IMR-90 (cell line): ENCODE results near the gene STAC2. TPM values are rescaled to one million over a fixed set of nuclear protein-coding genes. Genes with fewer than 3 reads are reported as not detected.

Source experiments
- ATAC-seq: fragments of 200-7000 bp; cut with Tn5 transposase; 2 replicates; pipeline ENCODE4 v1.9.1; 2020; ENCODE audit warnings: low read depth, mild to moderate bottlenecking, moderate library complexity
- BruUV-seq: library from RNA; stranded (reverse); fragments of 400-500 nt; replicated peaks from 2 replicates; lab custom pipeline; 2021; lab: Mats Ljungman, UMichigan
- CTCF ChIA-PET: fragments of 300-600 bp; formaldehyde crosslinking; extraction: SDS; loops from one replicate; lab custom pipeline; 2021; ENCODE audit warnings: antibody characterized with exemption; lab: Yijun Ruan, JAX
- POLR2A ChIA-PET: fragments of 300-600 bp; sonication (Branson Sonifier 250); formaldehyde crosslinking; loops from one replicate; lab custom pipeline; 2022; ENCODE audit warnings: antibody characterized with exemption; ENCODE audit not compliant: unreplicated experiment; lab: Charles Lee
- DNase-seq: peaks from one replicate; pipeline ENCODE4 v3.0.0; 2013
- H2AFZ ChIP-seq: replicated peaks from 2 replicates; pipeline ENCODE3; 2013; ENCODE audit warnings: low read length, mild to moderate bottlenecking; ENCODE audit not compliant: poor library complexity
- H2AK5ac ChIP-seq: 2 replicates; pipeline ENCODE4 v1.6.1; 2013; ENCODE audit warnings: low read depth, low read length, inconsistent platforms
- H2AK9ac ChIP-seq: replicated peaks from 2 replicates; pipeline ENCODE3; 2013; ENCODE audit warnings: mild to moderate bottlenecking, low read depth, low read length, moderate library complexity; ENCODE audit not compliant: poor library complexity
- H2BK120ac ChIP-seq: 2 replicates; pipeline ENCODE4 v1.6.1; 2013; ENCODE audit warnings: low read depth, low read length, inconsistent platforms
- H2BK15ac ChIP-seq: 3 replicates; pipeline ENCODE4 v1.6.1; 2013; ENCODE audit warnings: low read depth, low read length, inconsistent platforms
- H2BK20ac ChIP-seq: 2 replicates; pipeline ENCODE4 v1.6.1; 2013; ENCODE audit warnings: low read depth, mild to moderate bottlenecking, inconsistent platforms, low read length, moderate library complexity
- H2BK5ac ChIP-seq: 2 replicates; pipeline ENCODE4 v1.6.1; 2013; ENCODE audit warnings: mild to moderate bottlenecking, low read depth, low read length, inconsistent platforms; ENCODE audit not compliant: poor library complexity, severe bottlenecking
- H3K14ac ChIP-seq: replicated peaks from 2 replicates; pipeline ENCODE4 v1.6.1; 2013; ENCODE audit warnings: low read depth, low read length, inconsistent platforms
- H3K18ac ChIP-seq: 2 replicates; pipeline ENCODE4 v1.6.1; 2013; ENCODE audit warnings: low read depth, low read length, control low read depth
- H3K23ac ChIP-seq: 2 replicates; pipeline ENCODE4 v1.6.1; 2013; ENCODE audit warnings: low read depth, low read length, inconsistent platforms
- H3K27ac ChIP-seq: 2 replicates; pipeline ENCODE4 v1.5.1; 2013; ENCODE audit warnings: mild to moderate bottlenecking, control low read depth, low read length; ENCODE audit not compliant: insufficient read depth
- H3K27me3 ChIP-seq: 2 replicates; pipeline ENCODE4 v1.6.1; 2013; ENCODE audit warnings: low read length; ENCODE audit not compliant: control insufficient read depth, insufficient read depth
- H3K36me3 ChIP-seq: 2 replicates; pipeline ENCODE4 v1.6.1; 2013; ENCODE audit warnings: low read length, mixed read lengths; ENCODE audit not compliant: control insufficient read depth, insufficient read depth
- H3K4ac ChIP-seq: 2 replicates; pipeline ENCODE4 v1.6.1; 2013; ENCODE audit warnings: low read depth, low read length, inconsistent platforms
- H3K4me1 ChIP-seq: 2 replicates; pipeline ENCODE4 v1.6.1; 2013; ENCODE audit warnings: low read length, mixed read lengths; ENCODE audit not compliant: control insufficient read depth, insufficient read depth
- H3K4me2 ChIP-seq: 2 replicates; pipeline ENCODE4 v1.6.1; 2013; ENCODE audit warnings: low read depth, mild to moderate bottlenecking, control low read depth, low read length, moderate library complexity
- H3K4me3 ChIP-seq: 2 replicates; pipeline ENCODE4 v1.5.1; 2013; ENCODE audit warnings: low read depth, mild to moderate bottlenecking, control low read depth, low read length, moderate library complexity; ENCODE audit not compliant: insufficient read depth
- H3K56ac ChIP-seq: 2 replicates; pipeline ENCODE4 v1.6.1; 2013; ENCODE audit warnings: low read length, inconsistent platforms; ENCODE audit not compliant: insufficient read depth; ENCODE audit errors: extremely low read depth
- H3K79me1 ChIP-seq, 2 experiments: 2 replicates each; pipeline ENCODE4 v1.6.1; 2013; ENCODE audit warnings: low read length in 2 of 2, inconsistent platforms in 1 of 2, low read depth in 1 of 2
- H3K9ac ChIP-seq: 2 replicates; pipeline ENCODE4 v1.6.1; 2013; ENCODE audit warnings: low read depth, low read length, control low read depth
- H3K9me1 ChIP-seq: 2 replicates; pipeline ENCODE4 v1.6.1; 2013; ENCODE audit warnings: low read length, inconsistent platforms; ENCODE audit not compliant: insufficient read depth
- H3K9me3 ChIP-seq: 2 replicates; pipeline ENCODE4 v1.6.1; 2013; ENCODE audit warnings: low read length; ENCODE audit not compliant: control insufficient read depth, insufficient read depth
- H4K20me1 ChIP-seq: 2 replicates; pipeline ENCODE4 v1.6.1; 2013; ENCODE audit warnings: low read length, inconsistent platforms; ENCODE audit not compliant: insufficient read depth
- H4K5ac ChIP-seq: 2 replicates; pipeline ENCODE4 v1.6.1; 2013; ENCODE audit warnings: mild to moderate bottlenecking, low read depth, low read length, control low read depth
- H4K8ac ChIP-seq, 2 experiments: 2 replicates each; pipeline ENCODE4 v1.6.1; 2013; ENCODE audit warnings: low read depth in 2 of 2, low read length in 2 of 2, control low read depth in 1 of 2, inconsistent platforms in 1 of 2
- H4K91ac ChIP-seq: 2 replicates; pipeline ENCODE4 v1.6.1; 2013; ENCODE audit warnings: low read depth, low read length, inconsistent platforms; ENCODE audit not compliant: insufficient read depth
- BHLHE40 ChIP-seq: fragments of 150-350 bp; IDR thresholded peaks from 2 replicates; pipeline ENCODE4 v1.6.1; 2016; ENCODE audit warnings: mild to moderate bottlenecking, low read depth, low read length
- CEBPB ChIP-seq: IDR thresholded peaks from 2 replicates; pipeline ENCODE4 v1.6.1; 2012; ENCODE audit warnings: low read depth, low read length, improper control_type of control experiment
- CTCF ChIP-seq: conservative IDR thresholded peaks from 2 replicates; pipeline ENCODE4 v1.5.1; 2012; ENCODE audit warnings: mild to moderate bottlenecking, low read depth, low read length, improper control_type of control experiment
- ELK1 ChIP-seq: fragments of 150-350 bp; IDR thresholded peaks from 2 replicates; pipeline ENCODE4 v1.6.1; 2016; ENCODE audit warnings: low read depth, mild to moderate bottlenecking, low read length, moderate library complexity, borderline replicate concordance
- FOS ChIP-seq: fragments of 150-350 bp; IDR thresholded peaks from 2 replicates; pipeline ENCODE4 v1.6.1; 2016; ENCODE audit warnings: low read depth, low read length
- MAFK ChIP-seq: IDR thresholded peaks from 2 replicates; pipeline ENCODE4 v1.6.1; 2012; ENCODE audit warnings: low read depth, low read length, improper control_type of control experiment
- MAZ ChIP-seq: IDR thresholded peaks from 2 replicates; pipeline ENCODE4 v1.6.1; 2012; ENCODE audit warnings: low read depth, mild to moderate bottlenecking, low read length, improper control_type of control experiment, moderate library complexity, borderline replicate concordance
- MXI1 ChIP-seq: IDR thresholded peaks from 2 replicates; pipeline ENCODE4 v1.6.1; 2012; ENCODE audit warnings: low read depth, mild to moderate bottlenecking, low read length, moderate library complexity, borderline replicate concordance
- POLR2A ChIP-seq: IDR thresholded peaks from 2 replicates; pipeline ENCODE4 v1.6.1; 2012; ENCODE audit warnings: mild to moderate bottlenecking, low read depth, low read length
- RAD21 ChIP-seq: IDR thresholded peaks from 2 replicates; pipeline ENCODE4 v1.6.1; 2012; ENCODE audit warnings: low read length, improper control_type of control experiment
- RCOR1 ChIP-seq: IDR thresholded peaks from 2 replicates; pipeline ENCODE4 v1.6.1; 2012; ENCODE audit warnings: mild to moderate bottlenecking, low read length, improper control_type of control experiment; ENCODE audit not compliant: insufficient replicate concordance
- RFX5 ChIP-seq: IDR thresholded peaks from 2 replicates; pipeline ENCODE4 v1.8.0; 2012; ENCODE audit warnings: low read depth, mild to moderate bottlenecking, low read length, moderate library complexity
- SMC3 ChIP-seq: fragments of 150-350 bp; IDR thresholded peaks from 2 replicates; pipeline ENCODE4 v1.6.1; 2016; ENCODE audit warnings: low read depth, mild to moderate bottlenecking, antibody characterized with exemption, low read length, moderate library complexity
- USF2 ChIP-seq: fragments of 150-350 bp; IDR thresholded peaks from 2 replicates; pipeline ENCODE4 v1.6.1; 2017; ENCODE audit warnings: mild to moderate bottlenecking, antibody characterized with exemption, low read length, low read depth
- WGBS, 2 experiments: methylation state at CpG; one replicate each; pipeline versions ENCODE4 v1.1.5 to v1.1.7; 2013; ENCODE audit warnings: missing lambda C conversion rate in 2 of 2; ENCODE audit not compliant: insufficient read length in 1 of 2; ENCODE audit errors: extremely low coverage in 2 of 2; 5-methylcytosine and 5-hydroxymethylcytosine counted together
- dilution Hi-C: fragments of 300-500 bp; cut with HindIII; formaldehyde crosslinking; loops from one replicate; pipeline ENCODE4 v1.14.3; 2018; ENCODE audit warnings: low sequenced_read_pairs; ENCODE audit not compliant: unreplicated experiment
- in situ Hi-C: fragments of 300-500 bp; cut with MboI; formaldehyde crosslinking; loops from 3 replicates; pipeline ENCODE4 v1.14.3; 2019; ENCODE audit warnings: low sequenced_read_pairs, inconsistent platforms, mixed read lengths
- intact Hi-C: fragments of 100-400 bp; cut with micrococcal nuclease; formaldehyde crosslinking; loops from 2 replicates; pipeline ENCODE4 v1.10.0; 2022
- polyA plus RNA-seq, 3 experiments: library from polyadenylated mRNA; depleted of rRNA; stranded (reverse); fragments of >200 nt; gene quantifications; 2 replicates each; pipeline ENCODE4 v1.2.3, GENCODE V29; 2012; ENCODE audit warnings: low replicate concordance in 1 of 3
- total RNA-seq: library from RNA; depleted of rRNA; stranded (reverse); fragments of >200 nt; gene quantifications from 2 replicates; pipeline ENCODE4 v1.2.3, GENCODE V29; 2012

STAC2 gene
- total and polyA plus RNA-seq, 2 of the 4 experiments (the other 2 are of a cell fraction): 0.02 TPM; not detected in 1

GRCh38 chr17:39166437-39167335, 59.1 kb downstream of the STAC2 start:
- ATAC-seq (no peak), DNase-seq (no peak)
- no peaks in the 10 kb centered on the region for H4K20me1 ChIP-seq
- H3K9me1 ChIP-seq: peaks cover 6% of the 10 kb centered on the region
- no peak overlapping the region for H3K4me2 ChIP-seq
- WGBS, 2 experiments: 52% methylated on average over 3 of the region's 7 CpGs; no CpG with 5 or more reads in 1 of the 2 experiments
- intact Hi-C loops: no loop called here
- TF ChIP-seq MXI1 (no peak), USF2 (no peak), CEBPB (no peak), SMC3 (no peak), MAFK (no peak), RFX5 (no peak), MAZ (no peak), POLR2A (no peak), RAD21 (no peak), CTCF (no peak), RCOR1 (no peak), FOS (no peak), BHLHE40 (no peak), ELK1 (no peak)
- no peaks in the 10 kb centered on the region for H3K79me1 ChIP-seq
- H4K8ac ChIP-seq: no peak overlapping the region
- peaks cover 3% of the 10 kb centered on the region; the same call in 1 of the 2 replicates for H3K4me1 ChIP-seq
- H3K9me3 ChIP-seq: no peaks in the 10 kb centered on the region
- no peak overlapping the region for H2BK120ac ChIP-seq
- H4K91ac ChIP-seq: no peak overlapping the region
- no peaks in the 10 kb centered on the region for H3K36me3 ChIP-seq
- peaks cover 28% of the 10 kb centered on the region for H3K27me3 ChIP-seq
- H3K4me3 ChIP-seq: no peak overlapping the region
- CTCF ChIA-PET: interaction anchor here (0.7 to 1.6 kb wide), 2 partner anchors 8 to 12 kb away, joined by 3 to 6 read pairs; no protein-coding TSS in a partner anchor
- H3K56ac ChIP-seq: no peak overlapping the region
- no peak overlapping the region for H2BK5ac ChIP-seq
- no peak overlapping the region for H3K14ac ChIP-seq
- no peak overlapping the region for H3K23ac ChIP-seq
- no TSS peak for BruUV-seq
- POLR2A ChIA-PET: no interaction called here
- H2AK9ac ChIP-seq: no peak overlapping the region
- H4K5ac ChIP-seq: no peak overlapping the region
- no peak overlapping the region for H2AK5ac ChIP-seq
- H2BK15ac ChIP-seq: no peak overlapping the region
- H2BK20ac ChIP-seq: no peak overlapping the region
- H3K9ac ChIP-seq: no peak overlapping the region
- H2AFZ ChIP-seq: no peak overlapping the region
- dilution Hi-C loops: no loop called here
- no peak overlapping the region for H3K27ac ChIP-seq
- no peak overlapping the region for H3K4ac ChIP-seq
- H3K18ac ChIP-seq: no peak overlapping the region
- in situ Hi-C loops: no loop called here
